Stimulated activated CD4-positive, alpha-beta T cell treated with anti-CD3 and anti-CD28 coated beads, Interleukin-15, amount 100 ng/mL, for 1 hour (primary cell): ENCODE measurements around the gene SLC27A2.
"Not testable (repeated sequence)": the region's sequence is repeated elsewhere in the genome, so short reads cannot be mapped to it uniquely, and the experiment has no call there.

Experiments used
- DNase-seq, 2 donors: peaks; one replicate each; pipeline ENCODE4 v3.0.0-alpha.2; 2020; ENCODE audit warnings: low read depth in 1 of 2, low spot score in 1 of 2

The SLC27A2 gene

GRCh38 chr15:50181969-50182218, at the start of gene SLC27A2:
Gene SLC27A2, plus strand, starts transcription at chr15:50182196. Its CDS starts 232 bp downstream, at chr15:50182428.
- DNase-seq, result no peak

- not testable (repeated sequence) for DNase-seq
These were observed 49.6 kb upstream of the SLC27A2 start for GRCh38 chr15:50132251-50132984.

DNA sequence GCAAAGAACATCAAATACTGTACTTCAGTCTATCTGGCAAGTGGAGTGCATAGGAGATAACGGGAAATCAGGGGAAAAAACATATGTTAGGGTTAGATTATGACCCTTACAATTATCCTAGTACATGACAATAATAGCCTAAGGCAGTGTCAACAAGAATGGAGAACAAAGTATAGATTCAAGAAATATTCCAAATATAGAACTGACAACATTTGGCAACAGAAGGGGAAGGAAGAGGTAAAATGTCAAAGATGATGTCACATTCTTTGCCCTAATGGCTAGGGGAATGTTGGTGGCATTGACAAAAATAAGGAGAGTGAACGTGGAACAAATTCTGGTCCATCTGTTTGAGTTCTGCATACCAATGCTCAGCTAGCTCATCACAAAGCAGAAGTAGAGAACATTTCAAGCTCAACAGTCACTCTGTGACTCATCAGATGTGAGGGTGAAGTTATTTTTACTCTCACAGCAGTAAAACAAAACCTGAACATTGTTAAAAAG, 47.4 kb upstream of the SLC27A2 start:
- DNase-seq, result no peak

DNA sequence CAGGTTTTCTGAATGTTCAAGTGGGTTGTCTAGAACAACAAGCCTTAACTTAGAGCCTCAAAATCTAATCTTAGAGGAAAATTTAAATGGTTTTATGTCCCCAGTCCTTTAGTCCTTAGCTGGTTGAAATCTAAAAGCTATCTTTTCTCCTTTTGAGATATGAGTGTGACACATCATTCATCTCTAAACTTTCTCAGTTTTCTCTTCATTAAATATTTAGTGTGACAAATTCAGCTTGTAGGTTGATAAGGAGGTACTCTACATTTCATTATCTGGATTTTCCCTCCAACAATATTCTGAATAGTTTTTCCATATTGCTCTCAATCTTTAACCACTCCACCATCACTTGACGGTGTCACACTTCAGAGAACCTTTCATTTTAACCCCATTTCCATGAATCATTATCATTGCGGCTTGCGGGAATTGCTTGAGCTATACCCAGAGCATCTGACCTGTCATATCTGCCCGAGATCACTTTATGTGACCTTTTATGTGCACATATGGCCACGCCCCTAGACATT, 46.9 kb upstream of the SLC27A2 start:
- DNase-seq, result no peak

DNA sequence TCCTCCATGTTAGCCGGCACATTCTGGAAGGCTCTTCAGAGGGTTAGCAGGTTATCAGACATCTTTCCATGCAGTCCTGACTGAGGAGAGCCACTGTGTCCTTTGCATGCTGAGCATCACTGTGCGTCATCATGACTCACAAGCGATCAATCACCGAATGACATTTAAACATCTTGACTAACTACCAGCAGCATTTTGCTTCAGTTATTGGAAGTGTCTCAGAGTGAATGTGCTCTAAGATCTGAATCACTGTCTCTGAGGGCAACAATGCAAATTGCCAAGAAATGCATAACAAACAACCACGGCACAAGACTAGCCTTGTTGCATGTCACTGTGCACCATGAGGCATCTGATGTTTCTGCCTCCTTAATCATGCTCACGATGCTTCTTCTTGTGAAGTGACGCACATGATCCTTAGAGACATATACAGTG, 44.6 kb upstream of the SLC27A2 start:
- DNase-seq, result no peak

GRCh38 chr15:50137893-50138292, 44.1 kb upstream of the SLC27A2 start:
- no peak for DNase-seq

- DNase-seq, result no peak
These were observed 43.6 kb upstream of the SLC27A2 start for GRCh38 chr15:50138391-50138790.

GRCh38 chr15:50140098-50140497, 41.9 kb upstream of the SLC27A2 start:
- DNase-seq, result no peak

DNA sequence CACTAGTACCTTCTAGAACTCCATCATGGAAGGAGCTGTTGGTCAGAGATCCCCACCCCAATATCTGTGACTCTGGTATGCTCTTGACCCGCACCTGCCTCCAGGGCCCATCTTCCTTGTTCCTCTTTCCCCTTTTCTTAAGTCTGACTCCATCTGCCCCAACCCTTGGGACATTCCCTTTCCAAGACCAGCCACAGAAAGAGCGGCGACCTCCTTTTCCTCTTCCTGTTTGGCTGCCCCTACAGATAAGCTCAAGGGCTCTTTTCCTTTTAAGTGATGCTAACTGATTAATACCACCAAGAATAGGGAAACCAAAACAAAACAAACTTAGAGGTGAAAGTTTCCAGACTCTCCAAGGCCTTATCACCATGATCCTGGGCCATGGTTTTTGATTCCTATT, 41.0 kb upstream of the SLC27A2 start:
- no peak for DNase-seq

DNA sequence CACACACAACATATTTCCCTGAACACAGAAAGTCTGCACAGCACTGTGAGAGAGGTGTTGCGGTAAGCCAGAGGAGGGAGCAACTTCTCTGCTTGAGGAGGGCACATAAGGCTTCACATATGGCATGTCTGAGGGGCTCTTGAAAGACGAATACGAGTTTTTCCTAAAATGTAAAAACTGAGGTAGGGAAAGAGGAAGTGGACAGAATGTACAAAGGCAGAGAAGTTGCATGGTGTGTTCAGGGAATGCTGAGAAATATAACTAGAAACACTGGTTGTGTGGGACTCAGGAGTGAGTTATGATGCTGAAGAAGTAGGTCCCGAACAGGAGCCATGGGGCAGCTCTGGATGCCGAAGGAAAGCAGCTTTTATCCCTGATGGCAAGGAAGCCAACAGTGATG, 40.1 kb upstream of the SLC27A2 start:
- no peak for DNase-seq

GRCh38 chr15:50143255-50143860, 38.6 kb upstream of the SLC27A2 start:
- DNase-seq, result no peak

DNA sequence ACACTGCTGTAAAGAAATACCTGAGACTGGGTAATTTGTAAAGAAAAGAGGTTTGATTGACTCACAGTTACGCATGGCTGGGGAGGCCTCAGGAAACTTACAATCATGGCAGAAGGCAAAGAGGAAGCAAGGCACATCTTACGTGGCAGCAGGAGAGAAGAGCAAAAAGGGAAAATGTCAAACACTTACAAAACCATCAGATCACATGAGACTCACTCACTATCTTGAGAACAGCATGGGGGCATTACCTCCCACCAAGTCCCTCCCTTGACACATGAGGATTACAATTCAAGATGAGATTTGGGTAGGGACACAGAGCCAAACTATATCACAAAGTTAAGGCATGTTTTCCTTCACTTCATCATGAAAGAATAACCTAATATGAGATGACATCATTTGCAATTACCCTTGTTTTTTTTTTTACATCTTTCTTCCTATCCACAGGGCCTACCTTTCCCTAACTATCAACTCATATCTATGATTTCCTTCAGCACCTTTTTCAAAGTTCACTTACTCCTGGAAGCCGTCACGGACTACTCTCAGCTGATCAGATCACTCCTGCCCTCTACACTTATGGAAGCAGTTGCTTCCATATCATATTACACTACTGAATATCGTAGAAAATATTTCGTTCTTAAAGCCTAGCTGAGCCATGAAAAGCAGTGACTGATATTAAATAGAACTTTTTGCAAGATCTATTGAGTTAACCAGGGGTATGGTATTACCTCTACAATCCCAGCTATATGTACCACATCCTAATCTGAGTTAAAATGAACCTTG, 37.5 kb upstream of the SLC27A2 start:
- no peak for DNase-seq

DNA sequence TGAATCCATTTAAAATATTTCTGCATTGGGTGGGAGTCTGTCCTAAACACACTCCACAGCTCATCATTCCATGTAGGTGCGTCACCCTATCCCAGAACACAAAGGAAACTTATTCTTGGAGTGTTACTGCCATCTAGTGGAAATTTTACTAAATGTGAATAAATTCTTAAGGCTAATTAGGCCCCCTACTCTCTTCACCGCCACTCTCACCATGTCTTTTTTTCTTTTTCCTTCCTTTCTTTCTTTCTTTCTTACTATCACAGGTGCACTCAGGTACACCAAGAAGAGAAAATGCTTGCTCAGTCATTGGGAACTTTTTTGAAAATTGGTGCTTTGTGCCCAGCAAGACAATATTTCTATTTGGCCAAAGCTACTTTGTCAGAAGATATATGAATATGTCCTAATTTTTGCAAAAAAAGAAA, 36.5 kb upstream of the SLC27A2 start:
- DNase-seq, result no peak

GRCh38 chr15:50146632-50147031, 35.4 kb upstream of the SLC27A2 start:
- no peak for DNase-seq

DNA sequence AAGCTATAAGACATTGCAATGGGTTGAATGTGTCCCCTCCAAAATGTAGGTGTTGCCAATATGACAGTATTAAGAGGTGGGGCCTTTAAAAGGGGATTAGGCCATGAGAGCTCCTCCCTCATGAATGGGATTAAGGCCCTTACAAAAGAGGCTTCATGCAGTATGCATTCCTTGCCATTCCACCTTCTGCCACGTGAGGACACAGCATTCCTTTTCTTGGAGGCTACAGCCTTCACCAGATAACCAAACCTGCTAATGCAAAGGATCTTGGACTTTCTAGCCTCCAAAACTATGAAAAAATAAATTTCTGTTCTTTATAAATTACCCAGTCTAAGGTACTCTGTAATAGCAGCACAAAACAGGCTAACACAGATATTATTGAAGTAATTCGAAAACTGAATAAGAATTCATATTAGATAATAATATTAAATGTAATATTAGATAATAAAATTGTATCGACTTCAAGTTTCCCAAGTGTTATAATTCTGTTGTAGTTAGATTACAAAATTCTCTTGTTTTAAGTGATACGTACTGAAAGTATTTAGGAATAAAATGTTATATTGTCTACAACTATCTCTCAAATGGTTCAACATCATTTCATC, 33.5 kb upstream of the SLC27A2 start:
- DNase-seq, result no peak

DNA sequence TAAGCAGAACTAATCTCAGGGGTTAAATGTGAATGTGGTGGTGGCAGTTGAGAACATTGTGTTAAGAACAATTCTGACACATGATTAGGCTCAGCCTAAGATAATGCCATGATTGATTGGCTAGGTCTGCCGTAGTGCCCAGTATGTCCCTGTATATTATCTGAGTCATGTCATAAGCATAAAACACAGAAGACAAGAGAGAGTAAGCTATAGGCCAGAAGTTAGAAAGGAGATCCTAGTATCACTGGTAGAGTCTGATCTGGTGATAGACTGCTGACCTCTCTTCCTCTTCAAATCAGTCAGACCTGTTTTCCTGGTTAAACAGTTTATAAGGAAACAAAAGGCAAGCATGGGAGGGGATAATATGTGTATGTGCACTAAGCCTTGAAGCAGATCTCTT, 32.9 kb upstream of the SLC27A2 start:
- DNase-seq, result no peak

DNA sequence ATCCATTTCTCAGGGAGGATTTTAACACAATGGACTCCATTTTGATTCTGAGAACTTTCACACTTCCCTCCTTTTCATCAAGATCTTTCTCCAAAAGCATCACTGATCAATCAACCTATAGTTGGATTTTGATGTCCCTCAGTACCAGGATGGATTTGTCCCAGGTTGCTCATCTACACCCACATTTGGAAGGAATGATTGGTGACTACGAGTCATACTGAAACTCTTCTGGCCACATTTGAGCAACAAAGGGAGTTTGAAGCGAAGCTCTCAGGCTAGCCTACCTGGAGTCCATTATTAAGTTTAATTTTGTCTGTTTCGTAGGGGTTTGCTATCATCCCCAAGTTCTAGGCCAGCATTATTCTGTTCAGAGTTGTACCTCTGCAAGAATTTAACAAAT, 31.6 kb upstream of the SLC27A2 start:
- no peak for DNase-seq

GRCh38 chr15:50150851-50151250, 31.1 kb upstream of the SLC27A2 start:
- no peak for DNase-seq

DNA sequence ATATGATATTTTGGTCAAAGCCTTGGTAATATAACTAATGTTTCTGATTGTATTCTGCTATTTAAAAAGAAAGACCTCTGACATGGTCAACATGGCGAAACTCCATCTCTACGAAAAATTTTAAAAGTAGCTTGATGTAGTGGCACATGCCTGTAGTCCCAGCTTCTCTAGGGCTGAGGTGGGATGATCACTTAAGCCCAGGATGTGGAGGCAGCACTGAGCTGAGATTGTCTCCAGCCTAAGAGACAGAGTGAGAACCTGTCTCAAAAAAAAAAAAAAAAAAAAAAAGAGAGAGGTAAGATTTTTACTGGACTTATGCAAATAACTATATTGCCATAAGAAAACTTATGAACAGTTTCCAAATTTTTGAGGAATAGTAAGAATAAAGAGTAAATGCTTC, 30.5 kb upstream of the SLC27A2 start:
- no peak for DNase-seq

- not testable (repeated sequence) for DNase-seq
These were observed 23.8 kb upstream of the SLC27A2 start for GRCh38 chr15:50158236-50158635.

DNA sequence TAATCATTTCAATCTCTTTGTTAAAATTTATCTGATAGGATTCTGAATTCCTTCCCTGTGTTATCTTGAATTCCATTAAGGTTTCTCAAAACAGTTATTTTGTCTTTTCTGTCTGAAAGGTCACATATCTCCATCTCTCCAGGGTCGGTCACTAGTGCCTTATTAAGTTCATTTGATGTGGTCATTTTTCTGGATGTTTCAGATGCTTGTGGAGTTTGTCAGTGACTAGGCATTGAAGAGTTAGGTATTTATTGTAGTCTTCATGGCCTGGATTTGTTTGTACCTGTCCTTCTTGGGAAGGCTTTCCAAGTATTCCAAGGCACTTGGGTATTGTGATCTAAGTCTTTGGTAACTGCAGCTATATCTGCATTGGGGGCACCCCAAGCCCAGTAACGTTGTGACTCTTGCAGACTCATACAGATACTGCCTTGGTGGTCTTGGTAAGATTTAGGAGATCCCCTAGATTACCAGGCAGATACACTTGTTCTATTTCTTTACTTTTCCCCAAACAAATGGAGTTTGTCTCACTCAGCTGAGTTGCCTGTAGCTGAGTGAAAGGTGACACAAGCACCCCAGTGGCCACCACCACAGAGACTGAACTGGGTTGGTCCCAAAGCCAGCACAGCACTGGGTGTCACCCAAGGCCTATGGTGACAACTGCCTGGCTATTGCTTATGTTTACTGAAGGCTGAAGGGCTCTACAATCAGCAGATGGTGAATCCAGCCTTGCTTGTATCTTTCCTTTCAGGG, 18.9 kb upstream of the SLC27A2 start:
- DNase-seq, result no peak
